M059J (cell line): ENCODE data around the gene LRRC4C. TPM values are rescaled to one million over a fixed set of nuclear protein-coding genes. Genes with fewer than 3 reads are reported as not detected.
A peak's percentile ranks its signal among the peaks of the same experiment; 100 is the strongest.
"Not testable (repeated sequence)": the region's sequence is repeated elsewhere in the genome, so short reads cannot be mapped to it uniquely, and the experiment has no call there.

ENCODE experiments used
- DNase-seq: peaks from one replicate; pipeline ENCODE4 v3.0.0-alpha.2; 2012; ENCODE audit warnings: low read depth
- total RNA-seq: library from RNA; depleted of rRNA; stranded (reverse); fragments of >200 nt; shearing (Covaris generic); gene quantifications from 2 replicates; pipeline ENCODE4 v1.2.3, GENCODE V29; 2014

Gene LRRC4C
- total RNA-seq, 1 experiment from 2014 or later: 0.17 TPM

DNA sequence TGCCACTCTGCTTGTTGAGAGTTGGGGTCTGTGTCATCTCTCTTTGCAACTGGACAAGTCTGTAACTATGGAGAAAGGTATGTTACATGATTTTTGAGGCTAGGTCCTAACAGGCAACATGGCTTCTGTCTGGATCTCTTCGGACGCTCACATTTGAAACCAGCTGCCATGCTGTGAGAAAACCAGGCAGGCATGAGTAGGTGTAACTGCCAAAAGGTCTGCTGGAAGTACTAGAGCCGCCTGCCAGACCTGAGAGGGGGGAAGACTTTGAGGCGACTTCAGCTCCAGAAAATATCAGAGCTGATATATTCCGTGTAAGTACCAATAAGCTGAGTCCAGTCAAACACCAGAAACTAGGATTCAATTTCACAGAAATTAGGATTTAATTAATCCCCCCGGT is 579.5 kb downstream of the LRRC4C start:
- no peak for DNase-seq

- DNase-seq: no peak
Observed at GRCh38 chr11:40877981-40878380, 581.5 kb downstream of the LRRC4C start.

- DNase-seq: peak; percentile 63
Observed at GRCh38 chr11:40877256-40877655, 582.2 kb downstream of the LRRC4C start.

DNA sequence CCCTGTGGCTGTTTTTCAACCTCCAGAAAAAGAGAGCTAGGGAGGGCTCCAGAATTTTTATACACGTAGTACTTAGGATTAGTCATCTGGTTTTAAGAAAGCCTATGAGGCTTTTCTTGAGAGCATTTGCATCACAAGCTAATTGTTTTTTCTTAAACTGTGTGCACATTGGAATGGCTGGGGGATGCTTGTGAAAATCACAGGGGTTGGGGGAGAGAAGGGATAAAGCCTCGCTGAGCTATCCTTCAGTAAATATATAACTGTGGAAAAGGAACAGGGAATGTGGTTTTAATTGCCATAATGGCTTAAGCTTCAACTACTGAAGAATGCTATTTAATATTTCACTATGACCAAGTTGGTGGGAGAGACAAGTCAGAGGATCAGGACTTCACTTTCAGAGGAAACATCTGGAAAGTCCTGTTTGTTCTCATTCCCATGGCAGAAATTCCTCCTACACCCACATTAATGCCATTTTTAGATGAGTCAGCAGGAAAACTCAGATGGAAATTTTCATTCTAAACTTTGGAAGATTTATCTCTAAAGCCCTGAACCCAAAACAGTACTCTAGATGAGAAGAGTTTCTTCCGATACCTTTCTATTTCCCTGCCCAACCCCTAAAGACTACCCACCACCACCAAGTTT is 591.3 kb downstream of the LRRC4C start:
- DNase-seq: no peak

GRCh38 chr11:40857754-40858153 is 601.7 kb downstream of the LRRC4C start:
- not testable (repeated sequence) for DNase-seq

GRCh38 chr11:40842750-40843339 is 616.6 kb downstream of the LRRC4C start:
- no peak for DNase-seq

DNA sequence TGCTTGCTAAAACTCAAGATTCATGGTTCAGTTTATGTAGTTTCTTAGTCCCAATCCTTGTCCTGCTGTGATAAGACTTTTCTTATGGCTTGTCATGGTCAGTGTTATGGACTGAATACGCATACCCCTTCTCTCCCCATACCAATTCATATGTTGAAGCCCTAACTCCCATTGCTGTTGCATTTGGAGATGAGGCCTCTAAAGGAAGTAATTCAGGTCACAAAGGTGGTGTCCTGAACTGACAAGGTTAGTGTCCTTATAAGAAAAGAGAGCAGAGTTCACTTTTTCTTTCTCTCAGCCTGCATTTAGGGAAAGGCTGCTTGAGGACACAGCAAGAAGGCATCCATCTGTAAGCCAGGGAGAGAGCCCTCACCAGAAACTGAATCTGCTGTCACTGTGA is 618.2 kb downstream of the LRRC4C start:
- no peak for DNase-seq

DNA sequence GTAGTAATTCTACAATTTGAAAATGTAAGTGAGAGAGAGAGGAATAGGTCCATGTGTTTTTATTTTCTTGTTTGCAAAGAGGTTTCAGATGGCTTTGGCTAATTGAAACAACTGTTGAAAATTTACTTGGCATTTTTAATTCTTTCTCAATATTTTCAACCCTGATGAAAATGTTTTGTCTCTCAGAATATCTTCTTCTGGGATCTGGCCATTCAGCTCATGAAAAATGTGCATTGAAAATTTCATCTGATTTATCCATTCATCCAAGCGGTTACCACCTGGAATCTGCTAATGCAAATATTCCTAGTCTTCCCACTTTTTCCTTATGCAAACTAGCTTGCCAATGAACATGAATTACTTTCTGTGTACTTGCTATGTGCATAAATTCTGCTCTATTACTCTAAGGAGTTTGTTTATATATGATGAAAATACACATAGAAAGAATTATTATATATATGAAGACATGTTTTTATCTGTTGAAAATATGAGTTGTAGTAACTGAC is 621.2 kb downstream of the LRRC4C start:
- no peak for DNase-seq

GRCh38 chr11:40827116-40827515 is 632.3 kb downstream of the LRRC4C start:
- DNase-seq: no peak

DNA sequence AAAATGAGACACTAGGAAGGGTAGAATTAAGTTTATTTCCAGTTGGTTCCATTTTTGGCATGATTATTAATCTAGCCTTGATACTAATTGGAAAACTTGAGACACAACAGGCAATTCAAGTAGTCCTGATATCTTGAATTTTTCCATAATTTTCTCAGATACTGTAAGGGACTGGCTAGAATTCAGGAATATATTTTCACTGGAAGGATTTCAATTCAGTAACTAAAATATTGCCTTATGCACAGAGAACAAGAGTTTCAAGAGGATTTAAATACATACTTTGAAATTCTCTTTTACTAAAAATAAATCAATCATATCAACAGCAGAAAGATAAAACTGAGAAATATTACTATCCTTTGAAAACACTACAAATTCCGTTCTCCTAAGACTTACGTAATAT is 632.9 kb downstream of the LRRC4C start:
- no peak for DNase-seq

GRCh38 chr11:40825201-40825834 is 634.1 kb downstream of the LRRC4C start:
- DNase-seq: no peak

DNA sequence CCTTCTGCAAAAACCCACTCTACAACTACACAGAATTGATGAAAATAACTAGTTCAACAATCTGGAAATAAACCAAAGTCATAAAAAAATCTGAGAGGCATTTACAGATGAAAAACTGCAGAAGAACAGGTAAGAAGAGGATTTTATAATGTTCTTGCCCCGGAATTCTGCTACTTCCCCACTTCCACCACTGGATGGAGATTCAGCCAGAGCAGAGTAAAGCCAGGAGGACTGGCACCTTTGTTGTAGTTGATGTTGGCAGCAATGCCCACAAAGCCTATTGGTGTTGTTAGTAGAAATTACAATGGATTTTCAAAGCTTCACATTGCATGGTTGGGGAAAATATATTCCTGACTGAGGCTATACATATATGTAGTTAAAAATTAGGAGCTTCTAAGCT is 640.2 kb downstream of the LRRC4C start:
- no peak for DNase-seq

DNA sequence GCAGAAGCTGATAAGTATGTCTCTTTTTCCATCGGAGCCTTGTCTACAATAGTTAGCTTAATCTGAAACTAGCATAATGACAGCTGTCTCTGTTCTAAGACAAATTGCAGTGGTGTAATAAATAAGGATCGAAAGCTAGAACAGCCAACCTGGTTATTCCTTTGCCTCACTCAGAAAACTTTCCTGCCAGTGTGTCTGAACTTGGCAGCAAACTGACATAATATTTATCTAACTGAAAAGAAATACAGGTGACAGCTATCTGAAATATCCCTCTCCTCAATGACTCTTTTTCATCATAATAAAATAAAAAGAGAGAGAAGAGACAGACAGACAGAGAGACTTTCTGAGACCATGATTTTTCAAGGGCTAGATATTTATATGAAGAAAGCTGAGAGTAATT is 642.5 kb downstream of the LRRC4C start:
- no peak for DNase-seq

DNA sequence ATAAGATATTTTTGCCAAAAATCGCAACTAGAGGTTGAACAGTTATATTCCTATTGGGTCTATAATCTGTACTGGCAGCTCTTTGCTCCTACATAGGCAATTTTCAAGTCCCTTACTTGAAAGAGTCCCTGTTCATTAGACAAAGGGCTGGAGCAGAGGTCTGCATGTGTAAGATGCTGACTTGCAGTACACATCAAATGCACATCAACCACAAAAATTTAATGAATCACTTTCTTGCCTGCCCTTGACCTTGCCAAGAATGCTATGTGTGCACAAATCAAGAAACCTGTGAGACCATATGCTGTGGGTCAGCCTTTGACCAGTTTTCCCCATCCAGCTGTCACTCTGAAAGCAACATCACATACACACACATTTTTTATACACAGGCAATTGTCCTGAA is 661.5 kb downstream of the LRRC4C start:
- peak; percentile 54 for DNase-seq

GRCh38 chr11:40787224-40787623 is 672.2 kb downstream of the LRRC4C start:
- DNase-seq: no peak

DNA sequence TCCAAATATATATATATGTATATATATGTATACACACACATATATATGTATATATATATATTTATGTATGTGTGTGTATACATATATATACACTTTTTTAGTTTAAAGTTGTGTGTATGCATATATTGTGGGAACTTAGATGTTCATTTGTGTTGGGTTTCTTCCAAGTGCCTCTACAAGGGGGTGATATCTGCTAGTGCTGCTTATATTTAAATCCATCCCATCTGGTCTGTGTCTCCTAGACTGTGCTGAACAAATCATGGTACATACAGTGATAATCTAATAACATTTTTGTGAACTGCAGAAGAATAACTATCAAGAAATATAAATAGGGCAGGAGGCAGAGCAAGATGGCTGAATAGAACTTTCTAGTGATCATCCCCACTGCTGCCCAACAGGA is 696.4 kb downstream of the LRRC4C start:
- DNase-seq: no peak

DNA sequence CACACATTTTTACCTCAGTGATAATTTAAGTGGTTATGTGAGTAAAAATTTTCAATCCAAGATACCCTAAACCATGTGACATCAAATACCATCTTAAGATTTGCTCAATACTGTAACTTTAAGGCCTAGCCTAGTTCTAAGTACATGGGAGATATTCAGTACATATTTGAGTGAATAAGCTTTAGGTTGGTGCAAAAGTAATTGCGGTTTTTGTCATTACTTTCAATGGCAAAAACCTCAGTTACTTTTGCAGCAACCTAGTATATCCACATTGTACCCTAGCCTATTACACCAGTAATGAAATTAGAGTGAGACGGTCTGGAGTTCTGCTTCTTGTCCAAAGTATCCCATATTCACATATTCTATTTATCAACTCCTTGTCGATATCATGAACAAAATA is 700.1 kb downstream of the LRRC4C start:
- DNase-seq: no peak

GRCh38 chr11:40754297-40754696 is 705.2 kb downstream of the LRRC4C start:
- no peak for DNase-seq

DNA sequence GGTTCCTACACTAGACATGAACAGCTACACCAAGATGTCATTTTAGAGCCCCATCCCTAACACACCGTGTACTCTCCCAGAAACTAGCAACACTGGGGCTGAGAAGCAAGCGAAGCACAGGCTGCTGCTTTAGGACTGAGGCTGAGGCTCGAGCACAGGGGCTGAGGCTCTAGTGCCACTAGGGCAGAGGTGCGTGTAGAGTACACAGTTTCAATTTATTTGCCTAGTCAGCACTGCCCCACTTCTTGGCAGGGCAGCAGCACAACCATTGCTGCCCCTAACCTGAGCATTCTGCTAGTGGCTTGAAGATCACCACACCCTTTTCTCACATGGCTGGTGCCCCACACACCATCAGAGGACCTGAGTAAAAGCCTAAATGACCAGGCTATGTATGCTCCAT is 713.2 kb downstream of the LRRC4C start:
- DNase-seq: no peak

GRCh38 chr11:40732132-40732531 is 727.3 kb downstream of the LRRC4C start:
- no peak for DNase-seq

GRCh38 chr11:40722179-40722795 is 737.2 kb downstream of the LRRC4C start:
- peak; percentile 5 for DNase-seq

DNA sequence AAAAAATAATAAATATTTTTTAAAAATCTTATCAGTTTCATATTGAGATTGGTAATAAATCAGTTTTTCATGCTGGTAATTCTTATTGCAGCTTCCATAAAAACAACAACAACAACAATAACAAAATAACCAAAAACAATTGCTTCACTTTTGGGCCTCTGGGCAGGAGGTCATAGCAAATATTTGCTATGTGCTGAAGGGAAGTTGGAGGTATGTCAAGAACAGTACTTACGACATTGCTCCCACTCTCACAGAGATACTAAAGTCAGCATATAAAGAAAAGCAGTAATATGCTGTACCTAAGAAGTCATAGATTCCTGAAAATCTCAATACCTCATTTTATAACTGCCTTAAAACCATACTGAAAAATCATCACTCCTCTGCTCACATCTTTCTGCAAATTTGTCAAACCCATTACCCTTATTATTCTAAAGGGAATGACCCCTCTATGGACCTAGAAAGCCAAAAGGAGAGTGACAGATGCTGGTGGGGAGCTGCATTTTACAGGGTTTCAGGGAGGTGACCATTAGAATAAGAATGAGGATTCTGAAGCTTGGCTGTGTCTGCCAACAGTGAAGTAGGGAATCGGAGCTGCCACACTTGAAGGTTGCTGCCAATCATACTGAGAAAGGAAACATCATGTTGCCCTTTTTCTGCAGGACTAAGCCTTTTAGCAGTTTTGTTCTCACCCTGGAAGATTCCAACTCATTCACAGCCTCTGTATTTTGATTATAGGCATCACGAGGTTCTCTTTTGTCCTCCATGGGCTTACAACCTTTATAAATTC is 742.9 kb downstream of the LRRC4C start:
- no peak for DNase-seq
